Panc1 (cell line): ENCODE data around the gene SLC2A1. TPM values are rescaled to one million over a fixed set of nuclear protein-coding genes. Genes with fewer than 3 reads are reported as not detected.

Experiments
- ATAC-seq: fragments of 200-7000 bp; cut with Tn5 transposase; 2 replicates; pipeline ENCODE4 v1.9.1; 2020; ENCODE audit warnings: mild to moderate bottlenecking, moderate library complexity
- BruUV-seq: library from RNA; stranded (reverse); fragments of 400-500 nt; replicated peaks from 2 replicates; lab custom pipeline; 2021; lab: Mats Ljungman, UMichigan
- CTCF ChIA-PET: fragments of 300-600 bp; sonication (Branson Sonifier 250); formaldehyde crosslinking; loops from one replicate; lab custom pipeline; 2022; ENCODE audit warnings: antibody characterized with exemption; lab: Charles Lee
- POLR2A ChIA-PET: fragments of 300-600 bp; sonication (Branson Sonifier 250); formaldehyde crosslinking; loops from one replicate; lab custom pipeline; 2022; ENCODE audit warnings: antibody characterized with exemption; lab: Charles Lee
- DNase-seq: peaks from one replicate; pipeline ENCODE4 v3.0.0-alpha.2; 2010; ENCODE audit warnings: low read depth, low spot score
- H3K27ac ChIP-seq: 2 replicates; pipeline ENCODE4 v1.5.1; 2011; ENCODE audit warnings: mild to moderate bottlenecking, low read length, inconsistent platforms
- H3K27me3 ChIP-seq: fragments of 200-500 bp; sonication (Bioruptor generic); 2 replicates; pipeline ENCODE4 v1.6.0; 2014; ENCODE audit warnings: low read length, inconsistent platforms; ENCODE audit not compliant: control insufficient read depth, insufficient read depth
- H3K36me3 ChIP-seq: fragments of 200-500 bp; sonication (Bioruptor generic); 2 replicates; pipeline ENCODE4 v1.5.1; 2014; ENCODE audit warnings: inconsistent platforms, mild to moderate bottlenecking, low read length, moderate library complexity; ENCODE audit not compliant: control insufficient read depth, insufficient read depth
- H3K4me1 ChIP-seq: 2 replicates; pipeline ENCODE4 v1.5.1; 2011; ENCODE audit warnings: inconsistent platforms, mild to moderate bottlenecking, low read length, moderate library complexity; ENCODE audit not compliant: control insufficient read depth, insufficient read depth
- H3K4me3 ChIP-seq, 2 experiments: 2 replicates each; pipeline ENCODE4 v1.5.1; 2011 to 2012; ENCODE audit warnings: low read depth in 2 of 2, low read length in 2 of 2, mild to moderate bottlenecking in 2 of 2, inconsistent platforms in 1 of 2, moderate library complexity in 1 of 2
- H3K9me3 ChIP-seq: fragments of 200-500 bp; sonication (Bioruptor generic); 2 replicates; pipeline ENCODE4 v1.5.1; 2014; ENCODE audit warnings: low read depth, mild to moderate bottlenecking, inconsistent platforms, low read length, moderate library complexity; ENCODE audit not compliant: control insufficient read depth, insufficient read depth
- CTCF ChIP-seq: fragments of 450-650 bp; IDR thresholded peaks from 2 replicates; pipeline ENCODE4 v1.5.1; 2017; ENCODE audit warnings: mild to moderate bottlenecking
- POLR2AphosphoS5 ChIP-seq: IDR thresholded peaks from 2 replicates; pipeline ENCODE4 v1.6.1; 2012; ENCODE audit warnings: mild to moderate bottlenecking, low read depth, low read length, moderate library complexity
- REST ChIP-seq, 2 experiments: IDR thresholded peaks; 2 replicates each; pipeline ENCODE4 v1.6.1; 2011 to 2012; ENCODE audit warnings: low read depth in 2 of 2, control low read depth in 1 of 2, low read length in 1 of 2, mild to moderate bottlenecking in 1 of 2, moderate library complexity in 1 of 2; ENCODE audit not compliant: insufficient read depth in 1 of 2
- SIN3A ChIP-seq: IDR thresholded peaks from 2 replicates; pipeline ENCODE4 v1.6.1; 2012; ENCODE audit warnings: low read depth, mild to moderate bottlenecking, low read length, moderate library complexity, borderline replicate concordance; ENCODE audit not compliant: insufficient read depth
- TCF7L2 ChIP-seq: IDR thresholded peaks from 2 replicates; pipeline ENCODE4 v1.6.1; 2011; ENCODE audit warnings: mild to moderate bottlenecking, low read depth, low read length, inconsistent platforms
- in situ Hi-C: cut with HindIII; loops from 2 replicates; pipeline ENCODE4 v1.10.0; 2016; ENCODE audit warnings: low sequenced_read_pairs, low pct_unique_long_range_greater_than_20kb
- intact Hi-C: fragments of 100-400 bp; cut with micrococcal nuclease; formaldehyde crosslinking; loops from one replicate; pipeline ENCODE4 v1.10.0; 2022; ENCODE audit not compliant: unreplicated experiment
- total RNA-seq: library from RNA; stranded (reverse); gene quantifications from one replicate; pipeline ENCODE4 v1.2.1, GENCODE V29; 2021; ENCODE audit not compliant: unreplicated experiment

The SLC2A1 gene
- total RNA-seq, 1 experiment from 2014 or later, result 32.9 TPM

GRCh38 chr1:43005460-43006361 is 47.0 kb upstream of the SLC2A1 start:
- Histone ChIP-seq H3K27me3 (no peaks in the 10 kb centered on the region), H3K9me3 (no peaks in the 10 kb centered on the region), H3K4me3 (no peak overlapping the region), H3K36me3 (no peaks in the 10 kb centered on the region), H3K27ac (no peak overlapping the region), H3K4me1 (no peaks in the 10 kb centered on the region)
- DNase-seq (no peak), ATAC-seq (no peak)
- TF ChIP-seq TCF7L2, result no peak
- no peak for TF ChIP-seq REST (IDR thresholded peaks at IDR 0.05; ENCODE audit: insufficient read depth in 1 of 2, low read depth in 2 of 2, low read length in 1 of 2)
- no peak for TF ChIP-seq POLR2AphosphoS5
- TF ChIP-seq CTCF, result no peak
- no peak for TF ChIP-seq SIN3A
- in situ Hi-C loops, result no loop called here
- CTCF ChIA-PET, result interaction anchor here (0.5 kb wide), 1 partner anchor 512 kb away, joined by 4 read pairs; no protein-coding TSS in a partner anchor
- intact Hi-C loops, result no loop called here
- POLR2A ChIA-PET, result no interaction called here
- BruUV-seq, result no TSS peak

- no peak for DNase-seq
- no peaks in the 10 kb centered on the region for H3K36me3 ChIP-seq
- no peak overlapping the region for H3K4me3 ChIP-seq
- no peak overlapping the region for H3K27ac ChIP-seq
- TF ChIP-seq CTCF (no peak), SIN3A (no peak), REST (IDR thresholded peaks at IDR 0.05; ENCODE audit: insufficient read depth in 1 of 2, low read depth in 2 of 2, low read length in 1 of 2) (no peak), TCF7L2 (no peak), POLR2AphosphoS5 (no peak)
- no peak for ATAC-seq
- intact Hi-C loops (no loop called here), in situ Hi-C loops (no loop called here)
- CTCF ChIA-PET, result no interaction called here
- H3K4me1 ChIP-seq, result no peaks in the 10 kb centered on the region
- no peaks in the 10 kb centered on the region for H3K9me3 ChIP-seq
- POLR2A ChIA-PET, result no interaction called here
- BruUV-seq, result no TSS peak
- no peaks in the 10 kb centered on the region for H3K27me3 ChIP-seq
These were observed 46.2 kb upstream of the SLC2A1 start for GRCh38 chr1:43004587-43005459.
